Stimulated activated CD8-positive, alpha-beta memory T cell treated with anti-CD3 and anti-CD28 coated beads, Interleukin-2, amount 100 ng/mL, for 1 hour (primary cell): ENCODE measurements around the gene SH3BP2.

Source experiments
- DNase-seq, 2 donors: peaks; one replicate each; pipeline ENCODE4 v3.0.0-alpha.2; 2020; ENCODE audit warnings: low read depth in 2 of 2

SH3BP2 gene

GRCh38 chr4:2875556-2875955, 82.7 kb downstream of the SH3BP2 start:
- DNase-seq, result no peak

- no peak for DNase-seq
These were observed 85.5 kb downstream of the SH3BP2 start for GRCh38 chr4:2878346-2878745.

GRCh38 chr4:2879026-2879425, 86.1 kb downstream of the SH3BP2 start:
- no peak for DNase-seq

- no peak for DNase-seq
These were observed 88.5 kb downstream of the SH3BP2 start for GRCh38 chr4:2881431-2881830.

- DNase-seq, result no peak
These were observed 89.5 kb downstream of the SH3BP2 start for GRCh38 chr4:2882341-2882740.

- DNase-seq, result no peak
These were observed 93.3 kb downstream of the SH3BP2 start for GRCh38 chr4:2886161-2886560.

- no peak for DNase-seq
These were observed 93.7 kb downstream of the SH3BP2 start for GRCh38 chr4:2886622-2887021.

- no peak for DNase-seq
These were observed 94.5 kb downstream of the SH3BP2 start for GRCh38 chr4:2887343-2887742.

GRCh38 chr4:2888886-2889285, 96.0 kb downstream of the SH3BP2 start:
- DNase-seq, result no peak
